HG02970 (cell line): Measurements from ENCODE around the gene CEMIP2.

Experiments used
- ATAC-seq: cut with Tn5 transposase; IDR thresholded peaks from one replicate; pipeline ENCODE4 v1.9.1; 2021; ENCODE audit warnings: mild to moderate bottlenecking, moderate library complexity, moderate number of reproducible peaks; ENCODE audit not compliant: unreplicated experiment, low FRiP score

The CEMIP2 gene

GRCh38 chr9:71772726-71773125 is 4.4 kb upstream of the CEMIP2 start:
- ATAC-seq, result no peak

DNA sequence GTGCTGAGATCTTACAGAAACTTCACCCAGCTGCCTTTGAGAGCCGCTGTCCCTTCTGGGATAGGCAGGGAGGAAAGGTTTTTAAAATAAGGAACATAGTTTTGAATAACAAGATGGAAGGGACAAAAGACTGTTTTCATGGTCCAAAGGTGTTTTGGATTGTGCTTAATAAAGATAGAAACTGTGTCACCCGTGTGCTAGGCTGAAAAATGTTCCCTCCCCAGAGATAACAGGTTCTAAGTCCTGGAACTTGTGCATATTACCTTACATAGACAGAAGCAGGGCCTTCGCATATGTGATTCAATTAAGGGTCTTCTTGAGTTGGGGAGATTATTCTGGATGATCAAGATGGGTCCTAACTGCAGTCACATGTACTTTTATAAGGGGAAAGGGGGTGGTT is 1.9 kb upstream of the CEMIP2 start:
- no peak for ATAC-seq

DNA sequence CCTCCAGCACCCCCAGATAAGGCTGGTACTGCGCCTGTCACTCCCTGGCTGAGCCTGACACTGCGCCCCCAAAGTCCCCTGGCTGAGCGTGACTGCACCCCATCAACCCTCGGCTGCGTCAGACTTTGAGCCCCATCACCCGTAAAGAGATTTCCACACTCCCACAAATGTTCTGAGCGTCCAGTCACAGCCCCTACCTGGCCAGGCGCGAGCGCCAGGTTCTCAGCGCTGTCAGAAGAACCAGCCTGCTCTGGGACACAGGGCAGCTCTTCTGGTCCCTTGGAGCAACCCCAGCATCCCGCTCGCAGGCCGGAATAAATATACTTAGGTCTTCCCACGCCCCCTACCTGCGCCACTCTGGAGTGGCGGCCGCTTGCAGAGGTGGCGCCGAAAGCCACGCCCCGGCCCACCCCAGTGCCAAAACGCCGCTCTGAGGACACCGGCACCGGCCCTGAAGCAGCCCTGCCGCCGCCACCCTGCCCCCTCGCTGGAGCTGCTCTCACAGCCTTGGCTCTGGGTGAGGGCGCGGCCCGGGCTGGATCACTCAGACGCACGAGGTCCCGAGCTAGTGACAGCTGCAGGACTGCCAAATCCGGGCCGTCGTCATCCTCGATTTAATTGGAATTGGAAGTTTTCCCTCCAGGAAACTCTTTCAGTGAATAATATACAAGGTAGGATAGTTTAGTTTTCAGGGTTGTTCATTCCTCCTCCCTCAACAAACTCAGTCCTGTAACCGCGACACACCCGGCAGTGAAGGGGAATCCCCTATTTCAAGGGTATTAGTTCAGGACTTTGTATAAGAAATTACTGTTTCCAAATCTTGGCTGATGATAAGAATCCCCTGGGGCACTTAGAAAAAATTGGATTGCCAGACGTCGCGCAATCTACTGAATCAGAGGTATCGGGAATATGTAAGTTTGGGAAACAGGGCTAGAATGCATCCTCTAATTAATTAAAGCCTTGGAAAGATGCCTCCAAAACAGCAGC is 1.2 kb upstream of the CEMIP2 start:
- ATAC-seq, result peak; percentile 36

- ATAC-seq, result no peak
These were observed 464 bp downstream of the CEMIP2 start for GRCh38 chr9:71767776-71768321.

- no peak for ATAC-seq
These were observed 1.0 kb downstream of the CEMIP2 start for GRCh38 chr9:71767163-71767775.

GRCh38 chr9:71766663-71767062 is 1.6 kb downstream of the CEMIP2 start:
- ATAC-seq, result no peak

GRCh38 chr9:71765693-71766092 is 2.6 kb downstream of the CEMIP2 start:
- no peak for ATAC-seq

DNA sequence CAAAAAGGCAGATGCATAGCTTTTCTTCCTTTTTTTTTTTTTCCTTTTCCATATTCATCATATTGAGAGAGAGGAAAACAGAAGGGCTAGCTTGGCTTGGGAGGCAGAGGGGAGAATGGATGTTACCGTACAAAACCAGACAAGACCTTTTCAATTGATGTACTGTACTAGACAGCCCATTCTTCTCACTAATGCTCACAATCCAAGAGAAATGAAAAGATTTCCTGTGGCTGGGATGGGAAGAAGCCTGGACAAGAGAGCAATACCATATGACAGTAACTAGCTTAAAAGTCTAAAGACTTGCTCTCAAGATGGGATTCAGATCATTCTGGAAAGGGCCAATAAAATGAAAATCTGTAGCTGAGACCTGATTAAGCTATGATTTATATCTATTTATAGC is 3.4 kb downstream of the CEMIP2 start:
- no peak for ATAC-seq

GRCh38 chr9:71764463-71764862 is 3.9 kb downstream of the CEMIP2 start:
- ATAC-seq, result no peak

DNA sequence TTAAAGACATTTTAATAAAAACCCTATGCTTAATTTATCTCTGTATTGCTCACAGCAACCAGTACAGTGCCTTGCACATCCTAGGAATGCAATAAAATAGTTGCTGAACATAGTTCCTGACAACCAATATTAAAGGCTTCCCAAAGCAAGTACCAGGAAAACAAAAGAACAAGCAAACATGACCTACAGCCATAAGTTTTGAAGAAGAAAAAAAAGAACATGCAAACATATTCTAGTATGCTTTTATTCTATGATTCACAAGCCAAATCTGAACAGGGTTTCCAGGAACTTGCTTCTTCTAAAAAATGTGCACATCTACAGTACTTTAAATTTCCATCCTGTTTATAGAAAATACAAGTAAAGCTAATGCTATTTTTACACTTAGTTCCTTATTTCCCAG is 4.5 kb downstream of the CEMIP2 start:
- ATAC-seq, result no peak

GRCh38 chr9:71762900-71763653 is 5.2 kb downstream of the CEMIP2 start:
- no peak for ATAC-seq

- no peak for ATAC-seq
These were observed 6.4 kb downstream of the CEMIP2 start for GRCh38 chr9:71761938-71762353.

GRCh38 chr9:71760901-71761300 is 7.4 kb downstream of the CEMIP2 start:
- no peak for ATAC-seq

- ATAC-seq, result no peak
These were observed 9.5 kb downstream of the CEMIP2 start for GRCh38 chr9:71758785-71759184.

DNA sequence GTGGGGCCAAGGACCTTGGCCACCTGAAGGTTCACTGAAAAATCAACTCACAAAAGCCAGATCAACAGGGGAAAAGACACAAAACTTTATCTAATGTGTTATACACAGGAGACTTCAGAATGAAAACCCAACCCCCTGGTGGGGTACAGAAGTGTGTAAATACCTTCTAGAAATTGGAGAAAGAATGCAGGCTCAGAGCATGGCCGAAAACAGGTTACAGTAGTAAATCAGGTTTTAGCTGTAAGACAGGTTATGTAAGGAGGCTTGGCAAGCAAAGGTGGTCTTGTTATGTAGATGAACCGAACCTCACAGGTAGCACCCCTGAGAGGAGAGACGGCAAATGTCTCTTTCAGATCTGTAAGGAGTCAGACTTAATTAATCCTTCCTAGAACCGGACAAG is 10.0 kb downstream of the CEMIP2 start:
- ATAC-seq, result no peak

GRCh38 chr9:71756753-71757152 is 11.6 kb downstream of the CEMIP2 start:
- no peak for ATAC-seq

DNA sequence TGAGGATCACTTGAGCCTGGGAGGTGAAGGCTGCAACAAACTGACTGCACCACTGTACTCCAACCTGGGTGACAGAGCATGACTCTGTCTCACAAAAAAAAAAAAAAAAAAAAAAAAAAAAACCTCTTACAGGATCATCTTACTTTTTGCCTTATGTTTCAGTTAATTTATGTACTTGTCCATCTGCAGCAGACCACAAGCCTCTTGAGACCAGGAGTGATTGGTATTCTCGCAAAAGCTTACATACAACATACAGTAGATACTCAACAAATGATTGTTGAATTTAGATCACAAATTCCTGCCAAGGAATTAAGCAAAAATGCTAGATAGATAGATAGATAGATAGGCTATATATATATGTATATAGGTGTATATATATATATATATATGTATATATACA is 12.4 kb downstream of the CEMIP2 start:
- no peak for ATAC-seq

DNA sequence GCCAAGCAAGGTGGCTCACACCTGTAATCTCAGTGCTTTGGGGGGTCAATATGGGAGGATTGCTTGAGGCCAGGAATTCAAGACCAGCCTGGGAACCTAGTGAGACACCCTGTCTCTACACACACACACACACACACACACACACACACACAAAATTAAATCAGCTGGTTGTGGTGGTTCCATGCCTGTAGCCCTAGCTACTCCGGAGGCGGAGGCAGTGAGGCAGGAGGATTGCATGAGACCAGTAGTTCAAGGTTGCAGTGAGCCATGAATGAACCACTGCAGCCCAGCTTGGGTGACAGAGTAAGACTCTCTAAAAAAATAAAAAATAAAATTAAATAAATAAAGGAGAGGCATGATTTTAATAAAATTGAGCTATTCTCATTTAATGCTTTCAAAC is 13.1 kb downstream of the CEMIP2 start:
- ATAC-seq, result no peak

DNA sequence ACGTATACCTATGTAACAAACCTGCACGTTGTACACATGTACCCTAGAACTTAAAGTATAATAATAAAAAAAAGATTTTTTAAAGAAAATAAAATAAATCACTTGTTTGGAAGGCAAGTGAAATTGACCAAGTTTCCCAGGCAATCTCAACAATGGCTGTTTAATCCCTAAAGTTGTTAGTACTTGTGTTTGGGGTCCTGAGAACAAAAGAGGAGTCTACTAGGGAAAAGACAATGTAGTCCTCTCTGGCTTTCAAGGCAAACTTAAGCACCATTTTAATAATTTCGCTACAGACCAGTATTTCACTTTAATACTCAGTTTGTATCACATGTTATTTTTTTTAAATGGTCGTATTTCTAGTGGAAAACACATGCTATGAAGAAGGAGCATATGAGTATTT is 14.2 kb downstream of the CEMIP2 start:
- no peak for ATAC-seq

GRCh38 chr9:71752928-71753327 is 15.4 kb downstream of the CEMIP2 start:
- ATAC-seq, result no peak

GRCh38 chr9:71752352-71752751 is 16.0 kb downstream of the CEMIP2 start:
- no peak for ATAC-seq
